H9 (cell line): ENCODE results near the gene TAF1. TPM values are rescaled to one million over a fixed set of nuclear protein-coding genes. Genes with fewer than 3 reads are reported as not detected.

ENCODE experiments used
- DNase-seq: peaks from one replicate; pipeline ENCODE4 v3.0.0-alpha.2; 2017
- H2AFZ ChIP-seq: one replicate; pipeline ENCODE4 v1.6.1; 2013; ENCODE audit warnings: mild to moderate bottlenecking, low read length, control low read depth, moderate library complexity
- H2AK5ac ChIP-seq: 2 replicates; pipeline ENCODE4 v1.6.1; 2013; ENCODE audit warnings: low read length, control low read depth, mixed read lengths; ENCODE audit not compliant: insufficient read length
- H2BK120ac ChIP-seq: one replicate; pipeline ENCODE4 v1.6.1; 2013; ENCODE audit warnings: low read depth, mild to moderate bottlenecking, low read length, control low read depth, inconsistent platforms; ENCODE audit not compliant: poor library complexity, severe bottlenecking
- H2BK12ac ChIP-seq: 2 replicates; pipeline ENCODE4 v1.6.1; 2013; ENCODE audit warnings: low read length, control low read depth, mixed read lengths, low read depth; ENCODE audit not compliant: insufficient read length
- H2BK15ac ChIP-seq: 2 replicates; pipeline ENCODE4 v1.6.1; 2013; ENCODE audit warnings: low read depth, low read length, control low read depth
- H2BK20ac ChIP-seq: one replicate; pipeline ENCODE4 v1.6.1; 2013; ENCODE audit warnings: low read depth, mild to moderate bottlenecking, low read length, control low read depth, inconsistent platforms; ENCODE audit not compliant: poor library complexity, severe bottlenecking
- H2BK5ac ChIP-seq: 2 replicates; pipeline ENCODE4 v1.6.1; 2013; ENCODE audit warnings: low read length, control low read depth, mixed read lengths; ENCODE audit not compliant: insufficient read length
- H3K14ac ChIP-seq: 2 replicates; pipeline ENCODE4 v1.6.1; 2013; ENCODE audit warnings: low read length, control low read depth; ENCODE audit not compliant: insufficient read depth
- H3K18ac ChIP-seq: 2 replicates; pipeline ENCODE4 v1.6.1; 2013; ENCODE audit warnings: low read depth, mild to moderate bottlenecking, mixed read lengths, low read length, control low read depth; ENCODE audit not compliant: insufficient read length
- H3K23ac ChIP-seq: 2 replicates; pipeline ENCODE4 v1.6.1; 2013; ENCODE audit warnings: low read length, control low read depth, mixed read lengths, low read depth; ENCODE audit not compliant: insufficient read length
- H3K23me2 ChIP-seq: 2 replicates; pipeline ENCODE4 v1.6.1; 2013; ENCODE audit warnings: low read depth, mild to moderate bottlenecking, mixed read lengths, low read length, control low read depth; ENCODE audit not compliant: insufficient read length, poor library complexity, severe bottlenecking
- H3K27ac ChIP-seq: 2 replicates; pipeline ENCODE4 v1.5.1; 2013; ENCODE audit warnings: low read length, control low read depth, mixed read lengths, low read depth; ENCODE audit not compliant: insufficient read length
- H3K27me3 ChIP-seq: 2 replicates; pipeline ENCODE4 v1.6.1; 2013; ENCODE audit warnings: low read length, control low read depth, inconsistent platforms; ENCODE audit not compliant: insufficient read depth
- H3K4ac ChIP-seq: 2 replicates; pipeline ENCODE4 v1.6.1; 2013; ENCODE audit warnings: low read depth, mild to moderate bottlenecking, control low read depth, inconsistent platforms, low read length, moderate library complexity
- H3K4me1 ChIP-seq: 2 replicates; pipeline ENCODE4 v1.6.1; 2013; ENCODE audit warnings: low read length, control low read depth, inconsistent platforms; ENCODE audit not compliant: insufficient read depth
- H3K4me2 ChIP-seq: 2 replicates; pipeline ENCODE4 v1.6.1; 2013; ENCODE audit warnings: low read length, control low read depth, mixed read lengths; ENCODE audit not compliant: insufficient read length, insufficient read depth
- H3K56ac ChIP-seq: 2 replicates; pipeline ENCODE4 v1.6.1; 2013; ENCODE audit warnings: low read depth, mild to moderate bottlenecking, mixed read lengths, low read length, control low read depth; ENCODE audit not compliant: insufficient read length
- H3K79me1 ChIP-seq: 2 replicates; pipeline ENCODE4 v1.6.1; 2013; ENCODE audit warnings: low read depth, mild to moderate bottlenecking, moderate library complexity, low read length, control low read depth, inconsistent platforms; ENCODE audit not compliant: insufficient read depth, poor library complexity, severe bottlenecking
- H3K79me2 ChIP-seq: 2 replicates; pipeline ENCODE4 v1.6.1; 2013; ENCODE audit warnings: low read length, control low read depth, inconsistent platforms; ENCODE audit not compliant: insufficient read depth
- H3K9ac ChIP-seq: 2 replicates; pipeline ENCODE4 v1.6.1; 2013; ENCODE audit warnings: low read length, control low read depth, mixed read lengths; ENCODE audit not compliant: insufficient read length; ENCODE audit errors: extremely low read depth
- H3K9me3 ChIP-seq: one replicate; pipeline ENCODE4 v1.6.1; 2013; ENCODE audit warnings: low read depth, low read length, inconsistent platforms; ENCODE audit not compliant: control insufficient read depth
- H3T11ph ChIP-seq: one replicate; pipeline ENCODE4 v1.6.1; 2013; ENCODE audit warnings: mild to moderate bottlenecking, low read length, control low read depth, inconsistent platforms
- H4K20me1 ChIP-seq: one replicate; pipeline ENCODE4 v1.6.1; 2013; ENCODE audit not compliant: control insufficient read depth, insufficient read length, insufficient read depth
- H4K5ac ChIP-seq: 2 replicates; pipeline ENCODE4 v1.6.1; 2013; ENCODE audit warnings: low read depth, mild to moderate bottlenecking, mixed read lengths, low read length, control low read depth; ENCODE audit not compliant: insufficient read length
- H4K8ac ChIP-seq: replicated peaks from 2 replicates; pipeline ENCODE4 v1.6.1; 2013; ENCODE audit warnings: low read length, control low read depth, mixed read lengths, low read depth; ENCODE audit not compliant: insufficient read length
- H4K91ac ChIP-seq: 2 replicates; pipeline ENCODE4 v1.6.1; 2013; ENCODE audit warnings: low read depth, mild to moderate bottlenecking, moderate library complexity, mixed read lengths, low read length, control low read depth; ENCODE audit not compliant: insufficient read length
- H3K27ac Mint-ChIP-seq, 3 experiments: 2 replicates in 2 of 3; 3 replicates in 1 of 3; pipeline ENCODE4 v1.8.0; 2020 to 2021; ENCODE audit warnings: mixed read lengths in 3 of 3, mild to moderate bottlenecking in 1 of 3, moderate library complexity in 1 of 3
- H3K27me3 Mint-ChIP-seq: 2 replicates; pipeline ENCODE4 v1.8.0; 2021; ENCODE audit warnings: low read depth, mild to moderate bottlenecking, moderate library complexity, mixed read lengths
- H3K36me3 Mint-ChIP-seq, 3 experiments: 2 replicates in 2 of 3; 3 replicates in 1 of 3; pipeline ENCODE4 v1.8.0; 2020 to 2021; ENCODE audit warnings: low read depth in 3 of 3, mixed read lengths in 3 of 3; ENCODE audit not compliant: insufficient read depth in 1 of 3
- H3K4me1 Mint-ChIP-seq, 2 experiments: 2 replicates each; pipeline ENCODE4 v1.8.0; 2020; ENCODE audit warnings: mixed read lengths in 2 of 2
- H3K4me3 Mint-ChIP-seq, 2 experiments: 2 replicates in 1 of 2; 3 replicates in 1 of 2; pipeline ENCODE4 v1.8.0; 2020 to 2021; ENCODE audit warnings: mild to moderate bottlenecking in 2 of 2, mixed read lengths in 2 of 2, moderate library complexity in 1 of 2
- H3K9me3 Mint-ChIP-seq, 2 experiments: 2 replicates in 1 of 2; 3 replicates in 1 of 2; pipeline ENCODE4 v1.8.0; 2020; ENCODE audit warnings: mild to moderate bottlenecking in 2 of 2, mixed read lengths in 2 of 2, moderate library complexity in 1 of 2
- WGBS: extraction: QIAGEN DNeasy Blood & Tissue Kit; methylation state at CpG from one replicate; pipeline ENCODE4 v1.1.7; 2013; ENCODE audit warnings: missing lambda C conversion rate, low lambda C conversion rate, mixed read lengths; ENCODE audit not compliant: insufficient read length; ENCODE audit errors: extremely low coverage; 5-methylcytosine and 5-hydroxymethylcytosine counted together
- total RNA-seq: library from RNA; stranded (reverse); gene quantifications from 2 replicates; pipeline ENCODE4 v1.2.1, GENCODE V29; 2021
- TF ChIP-seq, protein P1 (sequence below): fragments of 200-600 bp; sonication (generic); conservative IDR thresholded peaks from 3 replicates; pipeline ENCODE4 v1.8.0; 2021; ENCODE audit warnings: antibody characterized with exemption, mild to moderate bottlenecking

TAF1 gene
- total RNA-seq, 1 experiment from 2014 or later = 32.2 TPM

- no peak for DNase-seq
- H2BK5ac ChIP-seq = no peak overlapping the region
- no peak overlapping the region for H3K27ac ChIP-seq
- no peak overlapping the region for H3K4me2 ChIP-seq
- H3K23me2 ChIP-seq = no peaks in the 10 kb centered on the region
- Mint-ChIP-seq H3K36me3 (peaks cover 47 to 88% (median 77%) of the 10 kb centered on the region in 3 experiments), H3K4me3 (no peak overlapping the region), H3K4me1 (peaks cover 5 to 6% of the 10 kb centered on the region in 2 experiments), H3K27ac (no peak overlapping the region; a peak in 1 of 7 replicates), H3K27me3 (no peaks in the 10 kb centered on the region), H3K9me3 (peaks cover 62 to 68% of the 10 kb centered on the region in 2 experiments)
- H3T11ph ChIP-seq = no peak overlapping the region
- H4K20me1 ChIP-seq = no peaks in the 10 kb centered on the region
- H3K9ac ChIP-seq = no peak overlapping the region
- H3K79me2 ChIP-seq = no peaks in the 10 kb centered on the region
- H3K79me1 ChIP-seq = no peaks in the 10 kb centered on the region
- no peak overlapping the region for H2BK15ac ChIP-seq
- H2AK5ac ChIP-seq = no peak overlapping the region
- H3K18ac ChIP-seq = no peak overlapping the region
- TF ChIP-seq, protein P1, sequence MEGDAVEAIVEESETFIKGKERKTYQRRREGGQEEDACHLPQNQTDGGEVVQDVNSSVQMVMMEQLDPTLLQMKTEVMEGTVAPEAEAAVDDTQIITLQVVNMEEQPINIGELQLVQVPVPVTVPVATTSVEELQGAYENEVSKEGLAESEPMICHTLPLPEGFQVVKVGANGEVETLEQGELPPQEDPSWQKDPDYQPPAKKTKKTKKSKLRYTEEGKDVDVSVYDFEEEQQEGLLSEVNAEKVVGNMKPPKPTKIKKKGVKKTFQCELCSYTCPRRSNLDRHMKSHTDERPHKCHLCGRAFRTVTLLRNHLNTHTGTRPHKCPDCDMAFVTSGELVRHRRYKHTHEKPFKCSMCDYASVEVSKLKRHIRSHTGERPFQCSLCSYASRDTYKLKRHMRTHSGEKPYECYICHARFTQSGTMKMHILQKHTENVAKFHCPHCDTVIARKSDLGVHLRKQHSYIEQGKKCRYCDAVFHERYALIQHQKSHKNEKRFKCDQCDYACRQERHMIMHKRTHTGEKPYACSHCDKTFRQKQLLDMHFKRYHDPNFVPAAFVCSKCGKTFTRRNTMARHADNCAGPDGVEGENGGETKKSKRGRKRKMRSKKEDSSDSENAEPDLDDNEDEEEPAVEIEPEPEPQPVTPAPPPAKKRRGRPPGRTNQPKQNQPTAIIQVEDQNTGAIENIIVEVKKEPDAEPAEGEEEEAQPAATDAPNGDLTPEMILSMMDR = no peak
- no peak overlapping the region for H4K8ac ChIP-seq
- no peak overlapping the region for H3K23ac ChIP-seq
- no peak overlapping the region for H4K91ac ChIP-seq
- H3K4ac ChIP-seq = no peak overlapping the region
- no peak overlapping the region for H3K56ac ChIP-seq
- no peak overlapping the region for H3K14ac ChIP-seq
- H3K9me3 ChIP-seq = peaks cover 33% of the 10 kb centered on the region
- H2BK120ac ChIP-seq = no peak overlapping the region
- H3K4me1 ChIP-seq = no peaks in the 10 kb centered on the region
- H2BK12ac ChIP-seq = no peak overlapping the region
- no CpG with 5 or more reads among the region's 6 CpGs for WGBS
- H2BK20ac ChIP-seq = no peak overlapping the region
- H3K27me3 ChIP-seq = no peaks in the 10 kb centered on the region
- H4K5ac ChIP-seq = no peak overlapping the region
- H2AFZ ChIP-seq = no peak overlapping the region
These were observed 92.7 kb downstream of the TAF1 start for GRCh38 chrX:71458866-71459265.
